GM12878 (cell line): ENCODE data around the gene KIAA1328.

Experiments used
- EZH2 ChIP-seq: IDR thresholded peaks from 2 replicates; pipeline ENCODE4 v1.6.1; 2012; ENCODE audit warnings: low read depth, mild to moderate bottlenecking, control low read depth, inconsistent platforms, low read length, borderline replicate concordance; ENCODE audit not compliant: control insufficient read depth
- KDM1A ChIP-seq: fragments of 200-600 bp; sonication (generic); IDR thresholded peaks from 2 replicates; pipeline ENCODE4 v1.6.1; 2016; ENCODE audit warnings: borderline replicate concordance
- KLF5 ChIP-seq: fragments of 450-650 bp; IDR thresholded peaks from 2 replicates; pipeline ENCODE4 v1.6.1; 2014; ENCODE audit warnings: mild to moderate bottlenecking; ENCODE audit not compliant: partially characterized antibody
- POLR2AphosphoS5 ChIP-seq: IDR thresholded peaks from 2 replicates; pipeline ENCODE4 v1.6.1; 2011; ENCODE audit warnings: mild to moderate bottlenecking, low read length, inconsistent platforms
- RBBP5 ChIP-seq: fragments of 200-600 bp; sonication (generic); conservative IDR thresholded peaks from 2 replicates; pipeline ENCODE4 v1.6.1; 2016
- RCOR1 ChIP-seq: conservative IDR thresholded peaks from 2 replicates; pipeline ENCODE4 v1.6.1; 2012; ENCODE audit warnings: low read depth, low read length, improper control_type of control experiment
- TAF1 ChIP-seq: IDR thresholded peaks from 2 replicates; pipeline ENCODE4 v1.6.1; 2011; ENCODE audit warnings: mild to moderate bottlenecking, low read depth, low read length, borderline replicate concordance
- YY1 ChIP-seq: IDR thresholded peaks from 2 replicates; pipeline ENCODE4 v1.6.1; 2011; ENCODE audit warnings: low read depth, mild to moderate bottlenecking, low read length
- TF ChIP-seq, protein P1 (sequence below), 3 experiments: IDR thresholded peaks in 2 of 3; conservative IDR thresholded peaks in 1 of 3; 2 replicates each; pipeline ENCODE4 v1.5.1; 2011; ENCODE audit warnings: low read depth in 3 of 3, low read length in 3 of 3, mild to moderate bottlenecking in 3 of 3, control low read depth in 2 of 3, moderate library complexity in 2 of 3, inconsistent platforms in 1 of 3, mixed read lengths in 1 of 3; ENCODE audit not compliant: control insufficient read depth in 2 of 3, insufficient read depth in 1 of 3; ENCODE audit errors: extremely low read depth in 1 of 3
- TF ChIP-seq, protein P2 (sequence below): IDR thresholded peaks from 2 replicates; pipeline ENCODE4 v1.6.1; 2012; ENCODE audit warnings: improper control_type of control experiment, low read depth, low read length; ENCODE audit not compliant: insufficient replicate concordance
- TF ChIP-seq, protein P3 (sequence below): fragments of 450-650 bp; IDR thresholded peaks from 2 replicates; pipeline ENCODE4 v1.6.1; 2014; ENCODE audit warnings: mild to moderate bottlenecking

DNA sequence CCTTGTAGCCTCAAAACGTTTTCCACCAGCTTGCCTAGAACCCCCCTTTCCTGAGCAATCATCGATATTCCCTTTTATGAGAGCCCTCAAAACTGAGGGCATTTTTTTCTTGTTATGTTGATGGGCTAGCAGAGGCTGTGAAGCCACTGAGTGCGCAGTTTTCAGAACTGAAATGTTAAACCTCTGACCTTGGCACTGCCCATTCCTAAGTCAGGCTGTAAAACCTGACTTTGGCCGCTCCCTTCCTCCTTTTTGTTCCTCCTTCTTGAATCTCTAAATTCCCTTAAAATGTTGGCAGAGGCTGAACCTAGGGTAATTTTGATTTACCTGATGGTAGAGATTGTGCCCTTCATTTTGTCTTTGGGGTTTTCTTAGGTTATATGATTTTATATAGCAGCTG, 334.2 kb downstream of the KIAA1328 start:
- TF ChIP-seq, protein P1, sequence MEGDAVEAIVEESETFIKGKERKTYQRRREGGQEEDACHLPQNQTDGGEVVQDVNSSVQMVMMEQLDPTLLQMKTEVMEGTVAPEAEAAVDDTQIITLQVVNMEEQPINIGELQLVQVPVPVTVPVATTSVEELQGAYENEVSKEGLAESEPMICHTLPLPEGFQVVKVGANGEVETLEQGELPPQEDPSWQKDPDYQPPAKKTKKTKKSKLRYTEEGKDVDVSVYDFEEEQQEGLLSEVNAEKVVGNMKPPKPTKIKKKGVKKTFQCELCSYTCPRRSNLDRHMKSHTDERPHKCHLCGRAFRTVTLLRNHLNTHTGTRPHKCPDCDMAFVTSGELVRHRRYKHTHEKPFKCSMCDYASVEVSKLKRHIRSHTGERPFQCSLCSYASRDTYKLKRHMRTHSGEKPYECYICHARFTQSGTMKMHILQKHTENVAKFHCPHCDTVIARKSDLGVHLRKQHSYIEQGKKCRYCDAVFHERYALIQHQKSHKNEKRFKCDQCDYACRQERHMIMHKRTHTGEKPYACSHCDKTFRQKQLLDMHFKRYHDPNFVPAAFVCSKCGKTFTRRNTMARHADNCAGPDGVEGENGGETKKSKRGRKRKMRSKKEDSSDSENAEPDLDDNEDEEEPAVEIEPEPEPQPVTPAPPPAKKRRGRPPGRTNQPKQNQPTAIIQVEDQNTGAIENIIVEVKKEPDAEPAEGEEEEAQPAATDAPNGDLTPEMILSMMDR (IDR thresholded peaks at IDR 0.05 in 2 of 3, conservative IDR thresholded peaks at IDR 0.05 in 1 of 3; ENCODE audit: control insufficient read depth in 2 of 3, extremely low read depth in 1 of 3, insufficient read depth in 1 of 3, low read depth in 3 of 3, low read length in 3 of 3), result no peak
- TF ChIP-seq KLF5 (no peak), EZH2 (no peak), RCOR1 (no peak), TAF1 (no peak), RBBP5 (no peak), YY1 (no peak), POLR2AphosphoS5 (no peak), KDM1A (no peak)
- TF ChIP-seq, protein P2, sequence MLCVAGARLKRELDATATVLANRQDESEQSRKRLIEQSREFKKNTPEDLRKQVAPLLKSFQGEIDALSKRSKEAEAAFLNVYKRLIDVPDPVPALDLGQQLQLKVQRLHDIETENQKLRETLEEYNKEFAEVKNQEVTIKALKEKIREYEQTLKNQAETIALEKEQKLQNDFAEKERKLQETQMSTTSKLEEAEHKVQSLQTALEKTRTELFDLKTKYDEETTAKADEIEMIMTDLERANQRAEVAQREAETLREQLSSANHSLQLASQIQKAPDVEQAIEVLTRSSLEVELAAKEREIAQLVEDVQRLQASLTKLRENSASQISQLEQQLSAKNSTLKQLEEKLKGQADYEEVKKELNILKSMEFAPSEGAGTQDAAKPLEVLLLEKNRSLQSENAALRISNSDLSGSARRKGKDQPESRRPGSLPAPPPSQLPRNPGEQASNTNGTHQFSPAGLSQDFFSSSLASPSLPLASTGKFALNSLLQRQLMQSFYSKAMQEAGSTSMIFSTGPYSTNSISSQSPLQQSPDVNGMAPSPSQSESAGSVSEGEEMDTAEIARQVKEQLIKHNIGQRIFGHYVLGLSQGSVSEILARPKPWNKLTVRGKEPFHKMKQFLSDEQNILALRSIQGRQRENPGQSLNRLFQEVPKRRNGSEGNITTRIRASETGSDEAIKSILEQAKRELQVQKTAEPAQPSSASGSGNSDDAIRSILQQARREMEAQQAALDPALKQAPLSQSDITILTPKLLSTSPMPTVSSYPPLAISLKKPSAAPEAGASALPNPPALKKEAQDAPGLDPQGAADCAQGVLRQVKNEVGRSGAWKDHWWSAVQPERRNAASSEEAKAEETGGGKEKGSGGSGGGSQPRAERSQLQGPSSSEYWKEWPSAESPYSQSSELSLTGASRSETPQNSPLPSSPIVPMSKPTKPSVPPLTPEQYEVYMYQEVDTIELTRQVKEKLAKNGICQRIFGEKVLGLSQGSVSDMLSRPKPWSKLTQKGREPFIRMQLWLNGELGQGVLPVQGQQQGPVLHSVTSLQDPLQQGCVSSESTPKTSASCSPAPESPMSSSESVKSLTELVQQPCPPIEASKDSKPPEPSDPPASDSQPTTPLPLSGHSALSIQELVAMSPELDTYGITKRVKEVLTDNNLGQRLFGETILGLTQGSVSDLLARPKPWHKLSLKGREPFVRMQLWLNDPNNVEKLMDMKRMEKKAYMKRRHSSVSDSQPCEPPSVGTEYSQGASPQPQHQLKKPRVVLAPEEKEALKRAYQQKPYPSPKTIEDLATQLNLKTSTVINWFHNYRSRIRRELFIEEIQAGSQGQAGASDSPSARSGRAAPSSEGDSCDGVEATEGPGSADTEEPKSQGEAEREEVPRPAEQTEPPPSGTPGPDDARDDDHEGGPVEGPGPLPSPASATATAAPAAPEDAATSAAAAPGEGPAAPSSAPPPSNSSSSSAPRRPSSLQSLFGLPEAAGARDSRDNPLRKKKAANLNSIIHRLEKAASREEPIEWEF, result no peak
- TF ChIP-seq, protein P3, sequence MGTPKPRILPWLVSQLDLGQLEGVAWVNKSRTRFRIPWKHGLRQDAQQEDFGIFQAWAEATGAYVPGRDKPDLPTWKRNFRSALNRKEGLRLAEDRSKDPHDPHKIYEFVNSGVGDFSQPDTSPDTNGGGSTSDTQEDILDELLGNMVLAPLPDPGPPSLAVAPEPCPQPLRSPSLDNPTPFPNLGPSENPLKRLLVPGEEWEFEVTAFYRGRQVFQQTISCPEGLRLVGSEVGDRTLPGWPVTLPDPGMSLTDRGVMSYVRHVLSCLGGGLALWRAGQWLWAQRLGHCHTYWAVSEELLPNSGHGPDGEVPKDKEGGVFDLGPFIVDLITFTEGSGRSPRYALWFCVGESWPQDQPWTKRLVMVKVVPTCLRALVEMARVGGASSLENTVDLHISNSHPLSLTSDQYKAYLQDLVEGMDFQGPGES, result no peak
